HEK293 (cell line): ENCODE data around the gene TRAPPC8.
"Not testable (repeated sequence)": the region's sequence is repeated elsewhere in the genome, so short reads cannot be mapped to it uniquely, and the experiment has no call there.

Source experiments
- CTCF ChIA-PET: fragments of 350-600 bp; formaldehyde crosslinking; extraction: SDS; loops from one replicate; lab custom pipeline; 2021; ENCODE audit warnings: antibody characterized with exemption; lab: Yijun Ruan, JAX
- POLR2A ChIA-PET: fragments of 300-600 bp; formaldehyde crosslinking; extraction: SDS; loops from one replicate; lab custom pipeline; 2020; ENCODE audit warnings: antibody characterized with exemption, inconsistent platforms; lab: Yijun Ruan, JAX
- H3K27ac ChIP-seq: fragments of 200-500 bp; sonication (Bioruptor generic); 2 replicates; pipeline ENCODE4 v1.5.1; 2014; ENCODE audit warnings: low read depth, low read length, control low read depth, inconsistent platforms; ENCODE audit errors: extremely low read depth
- H3K36me3 ChIP-seq, 2 experiments: fragments of 200-500 bp in 1 of 2; sonication (Bioruptor generic) in 1 of 2; 1 replicate in 1 of 2; 2 replicates in 1 of 2; pipeline ENCODE4 v1.5.1; 2014 to 2017; ENCODE audit warnings: inconsistent platforms in 2 of 2, low read length in 2 of 2; ENCODE audit not compliant: control insufficient read depth in 2 of 2, insufficient read depth in 1 of 2
- H3K4me1 ChIP-seq: fragments of 200-500 bp; sonication (Bioruptor generic); 2 replicates; pipeline ENCODE4 v1.5.1; 2014; ENCODE audit warnings: mild to moderate bottlenecking, low read length, inconsistent platforms; ENCODE audit not compliant: control insufficient read depth, insufficient read depth
- H3K4me3 ChIP-seq: 2 replicates; pipeline ENCODE4 v1.5.1; 2011; ENCODE audit warnings: low read depth, mild to moderate bottlenecking, control low read depth, low read length, moderate library complexity
- H3K9me3 ChIP-seq: fragments of 200-500 bp; sonication (Bioruptor generic); 2 replicates; pipeline ENCODE4 v1.5.1; 2014; ENCODE audit warnings: low read depth, low read length, inconsistent platforms; ENCODE audit not compliant: control insufficient read depth, insufficient read depth
- GLI2 ChIP-seq: fragments of 450-650 bp; formaldehyde crosslinking; IDR thresholded peaks from 2 replicates; pipeline ENCODE4; 2017; ENCODE audit warnings: missing biosample characterization, missing genetic modification characterization, low read depth, borderline replicate concordance
- GLI4 ChIP-seq: fragments of 450-650 bp; formaldehyde crosslinking; IDR thresholded peaks from 2 replicates; pipeline ENCODE4 v1.5.1; 2016; ENCODE audit warnings: missing biosample characterization, missing genetic modification characterization
- GLIS2 ChIP-seq: fragments of 450-650 bp; formaldehyde crosslinking; IDR thresholded peaks from 2 replicates; pipeline ENCODE4 v1.5.1; 2016; ENCODE audit warnings: missing biosample characterization, missing genetic modification characterization
- ZBTB8A ChIP-seq: fragments of 450-650 bp; formaldehyde crosslinking; IDR thresholded peaks from 2 replicates; pipeline ENCODE4 v1.5.1; 2016; ENCODE audit warnings: missing biosample characterization, missing genetic modification characterization
- ZNF138 ChIP-seq: fragments of 450-650 bp; formaldehyde crosslinking; IDR thresholded peaks from 2 replicates; pipeline ENCODE4 v1.5.1; 2016; ENCODE audit warnings: missing biosample characterization, missing genetic modification characterization, borderline replicate concordance
- ZNF140 ChIP-seq: fragments of 450-650 bp; formaldehyde crosslinking; IDR thresholded peaks from 2 replicates; pipeline ENCODE4 v1.5.1; 2016; ENCODE audit warnings: missing biosample characterization, missing genetic modification characterization
- ZNF155 ChIP-seq: fragments of 450-650 bp; formaldehyde crosslinking; IDR thresholded peaks from 2 replicates; pipeline ENCODE4 v1.5.1; 2016; ENCODE audit warnings: missing biosample characterization, missing genetic modification characterization
- ZNF16 ChIP-seq: fragments of 450-650 bp; formaldehyde crosslinking; IDR thresholded peaks from 2 replicates; pipeline ENCODE4 v1.5.1; 2016; ENCODE audit warnings: low read depth, missing biosample characterization, missing genetic modification characterization
- ZNF248 ChIP-seq: fragments of 450-650 bp; formaldehyde crosslinking; IDR thresholded peaks from 2 replicates; pipeline ENCODE4 v1.5.1; 2017; ENCODE audit warnings: missing biosample characterization, missing genetic modification characterization
- ZNF266 ChIP-seq: fragments of 450-650 bp; formaldehyde crosslinking; IDR thresholded peaks from 2 replicates; pipeline ENCODE4 v1.5.1; 2016; ENCODE audit warnings: missing biosample characterization, missing genetic modification characterization, low read depth
- ZNF335 ChIP-seq: fragments of 450-650 bp; formaldehyde crosslinking; conservative IDR thresholded peaks from 2 replicates; pipeline ENCODE4 v1.5.1; 2016; ENCODE audit warnings: missing biosample characterization, missing genetic modification characterization
- ZNF350 ChIP-seq: fragments of 450-650 bp; formaldehyde crosslinking; IDR thresholded peaks from 2 replicates; pipeline ENCODE4 v1.5.0; 2017; ENCODE audit warnings: missing biosample characterization, mild to moderate bottlenecking, missing genetic modification characterization
- ZNF48 ChIP-seq: fragments of 450-650 bp; formaldehyde crosslinking; IDR thresholded peaks from 2 replicates; pipeline ENCODE4 v1.5.1; 2016; ENCODE audit warnings: missing biosample characterization, missing genetic modification characterization
- ZNF670 ChIP-seq: fragments of 450-650 bp; formaldehyde crosslinking; IDR thresholded peaks from 2 replicates; pipeline ENCODE4 v1.5.1; 2016; ENCODE audit warnings: missing biosample characterization, missing genetic modification characterization, low read depth
- ZNF830 ChIP-seq: fragments of 450-650 bp; IDR thresholded peaks from 2 replicates; pipeline ENCODE4 v1.5.0; 2018; ENCODE audit warnings: missing biosample characterization, missing genetic modification characterization, low read depth, mild to moderate bottlenecking, moderate library complexity
- TF ChIP-seq, protein P1 (sequence below): fragments of 450-650 bp; formaldehyde crosslinking; IDR thresholded peaks from 2 replicates; pipeline ENCODE4 v1.5.1; 2016; ENCODE audit warnings: missing biosample characterization, missing genetic modification characterization
- TF ChIP-seq, protein P2 (sequence below): fragments of 450-650 bp; formaldehyde crosslinking; IDR thresholded peaks from 2 replicates; pipeline ENCODE4 v1.5.1; 2016; ENCODE audit warnings: missing biosample characterization, missing genetic modification characterization, borderline replicate concordance
- TF ChIP-seq, protein P3 (sequence below): fragments of 450-650 bp; formaldehyde crosslinking; IDR thresholded peaks from 2 replicates; pipeline ENCODE4 v1.5.1; 2016; ENCODE audit warnings: missing biosample characterization, missing genetic modification characterization, low read depth
- TF ChIP-seq, protein P4 (sequence below): fragments of 450-650 bp; formaldehyde crosslinking; IDR thresholded peaks from 2 replicates; pipeline ENCODE4 v1.5.1; 2017; ENCODE audit warnings: missing biosample characterization, missing genetic modification characterization

The TRAPPC8 gene

DNA sequence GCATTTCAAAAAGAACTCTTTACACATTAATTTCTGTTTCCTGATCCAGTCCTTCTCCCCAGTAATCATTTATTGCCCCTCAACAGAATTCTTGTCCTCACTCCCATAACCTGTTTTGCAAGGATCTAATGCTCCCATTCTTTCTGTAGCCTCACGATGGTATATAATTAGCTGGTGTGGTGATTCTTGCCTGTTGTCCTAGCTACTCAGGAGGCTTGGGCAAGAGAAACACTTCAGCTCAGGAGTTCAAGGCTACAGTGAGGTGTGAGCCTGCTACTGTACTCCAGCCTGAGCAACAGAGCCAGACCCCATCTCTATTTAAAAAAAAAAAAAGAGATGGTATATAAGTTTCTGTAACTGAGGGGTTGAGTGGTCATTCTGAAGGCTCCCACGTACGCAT, 7.7 kb upstream of the TRAPPC8 start (continued):
- no peak for TF ChIP-seq ZNF266 (tag by site-specific recombination)
- TF ChIP-seq, protein P1, sequence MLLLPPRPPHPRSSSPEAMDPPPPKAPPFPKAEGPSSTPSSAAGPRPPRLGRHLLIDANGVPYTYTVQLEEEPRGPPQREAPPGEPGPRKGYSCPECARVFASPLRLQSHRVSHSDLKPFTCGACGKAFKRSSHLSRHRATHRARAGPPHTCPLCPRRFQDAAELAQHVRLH (tag by site-specific recombination), result no peak
- TF ChIP-seq ZNF155 (tag by site-specific recombination), result no peak

DNA sequence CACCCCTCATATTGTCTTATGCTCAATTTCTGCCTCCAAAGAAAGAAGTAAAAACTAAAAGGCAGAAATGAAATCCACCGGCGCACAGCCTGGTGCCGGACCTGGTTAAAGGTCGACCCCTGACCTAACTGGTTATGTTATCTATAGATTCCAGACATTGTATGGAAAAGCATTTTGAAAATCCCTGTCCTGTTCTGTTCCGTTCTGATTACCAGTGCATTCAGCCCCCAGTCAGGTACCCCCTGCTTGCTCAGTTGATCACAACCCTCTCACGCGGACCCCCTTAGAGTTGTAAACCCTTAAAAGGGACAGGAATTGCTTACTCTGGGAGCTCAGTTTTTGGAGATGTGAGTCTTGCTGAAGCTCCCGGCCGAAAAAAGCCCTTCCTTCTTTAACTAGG, 5.4 kb upstream of the TRAPPC8 start:
- H3K36me3 ChIP-seq, H3K27ac ChIP-seq, H3K4me3 ChIP-seq, H3K9me3 ChIP-seq, H3K4me1 ChIP-seq, POLR2A ChIA-PET: not testable (repeated sequence)
- CTCF ChIA-PET, result interaction anchor here (0.7 kb wide), 1 partner anchor 113 kb away, joined by 3 read pairs; no protein-coding TSS in a partner anchor

DNA sequence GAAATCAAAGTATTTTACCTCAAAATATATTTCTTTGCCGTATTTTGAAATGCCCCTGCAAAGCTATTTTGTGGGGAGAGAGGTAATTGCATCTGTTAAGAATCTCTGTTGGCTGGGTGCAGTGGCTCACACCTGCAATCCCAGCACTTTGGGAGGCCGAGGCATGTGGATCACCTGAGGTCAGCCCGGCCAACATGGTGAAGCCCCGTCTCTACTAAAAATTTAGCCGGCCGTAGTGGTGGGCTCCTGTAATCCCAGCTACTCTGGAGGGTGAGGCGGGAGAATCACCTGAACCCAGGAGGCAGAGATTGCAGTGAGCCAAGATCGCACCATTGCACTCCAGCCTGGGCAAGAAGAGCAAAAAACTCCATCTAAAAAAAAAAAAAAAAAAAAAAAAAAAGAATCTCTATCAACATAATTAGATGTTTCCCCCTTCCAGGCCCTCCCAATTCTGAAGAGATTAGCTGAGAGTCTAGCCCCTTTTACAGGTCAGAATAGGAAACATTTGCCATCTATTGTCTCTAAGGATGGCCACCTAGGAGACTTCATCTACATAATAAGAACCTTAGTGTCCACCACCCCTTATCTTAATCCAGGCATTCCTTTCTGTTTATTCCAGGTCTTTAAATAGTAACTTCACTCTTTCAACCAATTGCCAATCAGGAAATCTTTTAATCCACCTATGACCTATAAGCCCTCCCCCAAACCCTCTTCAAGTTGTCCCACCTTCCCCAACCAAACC, 3.5 kb upstream of the TRAPPC8 start:
- TF ChIP-seq, protein P2, sequence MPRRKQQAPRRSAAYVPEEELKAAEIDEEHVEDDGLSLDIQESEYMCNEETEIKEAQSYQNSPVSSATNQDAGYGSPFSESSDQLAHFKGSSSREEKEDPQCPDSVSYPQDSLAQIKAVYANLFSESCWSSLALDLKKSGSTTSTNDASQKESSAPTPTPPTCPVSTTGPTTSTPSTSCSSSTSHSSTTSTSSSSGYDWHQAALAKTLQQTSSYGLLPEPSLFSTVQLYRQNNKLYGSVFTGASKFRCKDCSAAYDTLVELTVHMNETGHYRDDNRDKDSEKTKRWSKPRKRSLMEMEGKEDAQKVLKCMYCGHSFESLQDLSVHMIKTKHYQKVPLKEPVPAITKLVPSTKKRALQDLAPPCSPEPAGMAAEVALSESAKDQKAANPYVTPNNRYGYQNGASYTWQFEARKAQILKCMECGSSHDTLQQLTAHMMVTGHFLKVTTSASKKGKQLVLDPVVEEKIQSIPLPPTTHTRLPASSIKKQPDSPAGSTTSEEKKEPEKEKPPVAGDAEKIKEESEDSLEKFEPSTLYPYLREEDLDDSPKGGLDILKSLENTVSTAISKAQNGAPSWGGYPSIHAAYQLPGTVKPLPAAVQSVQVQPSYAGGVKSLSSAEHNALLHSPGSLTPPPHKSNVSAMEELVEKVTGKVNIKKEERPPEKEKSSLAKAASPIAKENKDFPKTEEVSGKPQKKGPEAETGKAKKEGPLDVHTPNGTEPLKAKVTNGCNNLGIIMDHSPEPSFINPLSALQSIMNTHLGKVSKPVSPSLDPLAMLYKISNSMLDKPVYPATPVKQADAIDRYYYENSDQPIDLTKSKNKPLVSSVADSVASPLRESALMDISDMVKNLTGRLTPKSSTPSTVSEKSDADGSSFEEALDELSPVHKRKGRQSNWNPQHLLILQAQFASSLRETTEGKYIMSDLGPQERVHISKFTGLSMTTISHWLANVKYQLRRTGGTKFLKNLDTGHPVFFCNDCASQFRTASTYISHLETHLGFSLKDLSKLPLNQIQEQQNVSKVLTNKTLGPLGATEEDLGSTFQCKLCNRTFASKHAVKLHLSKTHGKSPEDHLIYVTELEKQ (tag by site-specific recombination), result no peak
- TF ChIP-seq ZNF140 (tag by site-specific recombination) (no peak), ZNF335 (tag by site-specific recombination) (no peak), GLIS2 (tag by site-specific recombination) (no peak), ZNF16 (tag by site-specific recombination) (no peak), ZNF350 (tag by site-specific recombination) (no peak), GLI4 (tag by site-specific recombination) (no peak), ZNF248 (tag by site-specific recombination) (no peak), ZBTB8A (no peak), ZNF830 (tag by site-specific recombination) (no peak), GLI2 (no peak), ZNF138 (tag by site-specific recombination) (no peak), ZNF48 (tag by site-specific recombination) (no peak), ZNF670 (tag by site-specific recombination) (no peak)
- TF ChIP-seq, protein P3, sequence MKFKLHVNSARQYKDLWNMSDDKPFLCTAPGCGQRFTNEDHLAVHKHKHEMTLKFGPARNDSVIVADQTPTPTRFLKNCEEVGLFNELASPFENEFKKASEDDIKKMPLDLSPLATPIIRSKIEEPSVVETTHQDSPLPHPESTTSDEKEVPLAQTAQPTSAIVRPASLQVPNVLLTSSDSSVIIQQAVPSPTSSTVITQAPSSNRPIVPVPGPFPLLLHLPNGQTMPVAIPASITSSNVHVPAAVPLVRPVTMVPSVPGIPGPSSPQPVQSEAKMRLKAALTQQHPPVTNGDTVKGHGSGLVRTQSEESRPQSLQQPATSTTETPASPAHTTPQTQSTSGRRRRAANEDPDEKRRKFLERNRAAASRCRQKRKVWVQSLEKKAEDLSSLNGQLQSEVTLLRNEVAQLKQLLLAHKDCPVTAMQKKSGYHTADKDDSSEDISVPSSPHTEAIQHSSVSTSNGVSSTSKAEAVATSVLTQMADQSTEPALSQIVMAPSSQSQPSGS, result no peak
- TF ChIP-seq, protein P4, sequence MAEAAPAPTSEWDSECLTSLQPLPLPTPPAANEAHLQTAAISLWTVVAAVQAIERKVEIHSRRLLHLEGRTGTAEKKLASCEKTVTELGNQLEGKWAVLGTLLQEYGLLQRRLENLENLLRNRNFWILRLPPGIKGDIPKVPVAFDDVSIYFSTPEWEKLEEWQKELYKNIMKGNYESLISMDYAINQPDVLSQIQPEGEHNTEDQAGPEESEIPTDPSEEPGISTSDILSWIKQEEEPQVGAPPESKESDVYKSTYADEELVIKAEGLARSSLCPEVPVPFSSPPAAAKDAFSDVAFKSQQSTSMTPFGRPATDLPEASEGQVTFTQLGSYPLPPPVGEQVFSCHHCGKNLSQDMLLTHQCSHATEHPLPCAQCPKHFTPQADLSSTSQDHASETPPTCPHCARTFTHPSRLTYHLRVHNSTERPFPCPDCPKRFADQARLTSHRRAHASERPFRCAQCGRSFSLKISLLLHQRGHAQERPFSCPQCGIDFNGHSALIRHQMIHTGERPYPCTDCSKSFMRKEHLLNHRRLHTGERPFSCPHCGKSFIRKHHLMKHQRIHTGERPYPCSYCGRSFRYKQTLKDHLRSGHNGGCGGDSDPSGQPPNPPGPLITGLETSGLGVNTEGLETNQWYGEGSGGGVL (tag by site-specific recombination), result no peak
- POLR2A ChIA-PET, result no interaction called here
- Histone ChIP-seq H3K4me3 (no peak overlapping the region), H3K27ac (no peak overlapping the region), H3K4me1 (no peaks in the 10 kb centered on the region), H3K36me3 (no peaks in the 10 kb centered on the region), H3K9me3 (no peaks in the 10 kb centered on the region)
- CTCF ChIA-PET, result no interaction called here
